BJ (cell line): Measurements from ENCODE around the gene MVB12A. TPM values are rescaled to one million over a fixed set of nuclear protein-coding genes. Genes with fewer than 3 reads are reported as not detected.

Source experiments
- CTCF ChIA-PET: fragments of 350-600 bp; formaldehyde crosslinking; extraction: SDS; loops from one replicate; lab custom pipeline; 2021; ENCODE audit warnings: antibody characterized with exemption, inconsistent platforms; lab: Yijun Ruan, JAX
- POLR2A ChIA-PET: fragments of 300-600 bp; sonication (Branson Sonifier 250); formaldehyde crosslinking; extraction: SDS; loops from one replicate; lab custom pipeline; 2021; ENCODE audit warnings: antibody characterized with exemption; lab: Charles Lee
- DNase-seq: peaks from one replicate; pipeline ENCODE4 v3.0.0-alpha.2; 2011; ENCODE audit warnings: low read depth
- H3K27me3 ChIP-seq: 2 replicates; pipeline ENCODE4 v1.6.0; 2011; ENCODE audit warnings: low read length; ENCODE audit not compliant: control insufficient read depth, insufficient read depth
- H3K36me3 ChIP-seq: 2 replicates; pipeline ENCODE4 v1.5.1; 2011; ENCODE audit warnings: low read length; ENCODE audit not compliant: control insufficient read depth, insufficient read depth
- H3K4me3 ChIP-seq: 2 replicates; pipeline ENCODE4 v1.5.1; 2011; ENCODE audit warnings: low read depth, mild to moderate bottlenecking, control low read depth, low read length
- CTCF ChIP-seq: IDR thresholded peaks from 2 replicates; pipeline ENCODE4 v1.5.1; 2011; ENCODE audit warnings: low read depth, mild to moderate bottlenecking, control low read depth, inconsistent platforms, low read length, moderate library complexity; ENCODE audit not compliant: insufficient read depth
- polyA plus RNA-seq: library from polyadenylated mRNA; depleted of rRNA; stranded (reverse); fragments of >200 nt; gene quantifications from 2 replicates; pipeline ENCODE4 v1.2.3, GENCODE V29; 2011

MVB12A gene
- polyA plus RNA-seq, 1 experiment = 47.3 TPM

DNA sequence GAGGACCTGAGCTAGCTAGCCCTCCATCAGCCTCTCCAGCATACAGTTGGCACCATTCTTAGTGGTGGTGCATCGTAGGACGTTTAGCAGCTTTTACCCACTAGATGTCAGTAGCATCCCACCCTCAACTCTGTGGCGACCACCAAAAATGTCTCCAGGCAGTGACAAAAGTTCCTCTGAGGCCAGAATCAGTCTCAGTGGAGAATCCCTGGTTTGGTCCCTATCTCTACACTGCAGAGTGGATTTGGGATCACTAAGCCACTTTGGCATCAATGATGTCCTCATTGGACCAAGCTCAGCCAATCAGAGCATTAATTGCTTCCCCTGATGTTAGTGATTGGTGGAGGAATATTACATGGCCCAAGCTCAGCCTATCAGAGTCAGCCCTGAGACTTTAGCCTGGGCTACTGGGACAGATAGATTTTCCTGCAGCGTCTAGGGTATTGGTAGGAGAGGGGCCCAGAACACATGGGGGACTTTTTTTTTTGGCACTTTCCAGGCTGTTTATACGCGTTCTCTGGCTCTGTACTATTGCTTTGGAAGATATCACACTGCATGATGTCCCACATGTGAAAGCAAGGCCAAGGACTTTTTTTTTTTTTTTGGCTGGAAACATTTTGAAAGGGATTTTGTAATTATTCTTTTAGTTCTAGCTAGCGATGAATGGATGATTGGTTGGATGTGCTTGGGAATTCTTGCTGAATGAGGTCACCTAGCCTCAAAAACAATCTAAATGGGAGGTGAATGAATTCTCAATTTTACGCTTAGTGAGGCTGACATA is 21.6 kb downstream of the MVB12A start:
- ChIA-PET POLR2A (interaction anchor here (0.7 kb wide), 1 partner anchor 15 kb away, joined by 4 read pairs; no protein-coding TSS in a partner anchor), CTCF (interaction anchor here (0.7 to 1.6 kb wide), 9 partner anchors 13 to 418 kb away, joined by 3 to 6 read pairs (median 4); partner anchors contain the start of genes CCDC194, MVB12A and RPL18A)
- TF ChIP-seq CTCF = peak; percentile 42
- Histone ChIP-seq H3K36me3 (no peaks in the 10 kb centered on the region), H3K27me3 (peaks cover 3% of the 10 kb centered on the region), H3K4me3 (no peak overlapping the region)
- no peak for DNase-seq

GRCh38 chr19:17445526-17446165 is 25.8 kb downstream of the MVB12A start:
- TF ChIP-seq CTCF = no peak
- CTCF ChIA-PET = interaction anchor here (1.1 kb wide), 1 partner anchor 13 kb away, joined by 3 read pairs; no protein-coding TSS in a partner anchor
- Histone ChIP-seq H3K36me3 (no peaks in the 10 kb centered on the region), H3K4me3 (no peak overlapping the region), H3K27me3 (peaks cover 12% of the 10 kb centered on the region)
- POLR2A ChIA-PET = no interaction called here
- DNase-seq = no peak

DNA sequence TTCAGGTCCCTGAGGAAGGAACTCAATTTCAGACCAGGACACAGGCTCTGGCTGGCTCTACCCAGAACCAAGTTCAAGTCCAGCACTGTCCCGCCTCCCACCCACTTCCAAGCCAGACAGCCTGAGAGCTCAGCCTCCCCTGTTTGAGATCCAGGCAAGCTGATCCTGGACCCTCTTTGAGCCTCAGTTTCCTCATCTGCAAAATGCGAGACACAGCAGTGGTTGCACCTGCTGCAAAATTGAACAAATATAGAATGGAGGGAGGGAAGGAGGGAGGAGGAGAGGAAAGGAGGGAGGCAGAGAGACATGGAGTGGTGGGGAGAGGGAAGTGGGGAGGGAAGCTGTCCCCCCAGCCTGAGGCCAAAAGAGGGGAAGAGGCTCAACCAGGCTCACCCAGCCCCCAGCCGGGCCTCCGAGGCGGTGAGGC is 27.9 kb downstream of the MVB12A start:
- no peak for TF ChIP-seq CTCF
- CTCF ChIA-PET = interaction anchor here (0.8 to 1.9 kb wide), 8 partner anchors 14 to 53 kb away, joined by 3 to 6 read pairs (median 4); no protein-coding TSS in a partner anchor
- H3K36me3 ChIP-seq = no peaks in the 10 kb centered on the region
- peaks cover 12% of the 10 kb centered on the region for H3K27me3 ChIP-seq
- no peak overlapping the region for H3K4me3 ChIP-seq
- DNase-seq = no peak
- POLR2A ChIA-PET = no interaction called here

GRCh38 chr19:17448131-17448967 is 28.5 kb downstream of the MVB12A start, which contains the start of gene TMEM221:
Gene TMEM221, minus strand, starts transcription at chr19:17448668. Its CDS starts 206 bp downstream, at chr19:17448462.
- TF ChIP-seq CTCF = peak; percentile 62
- H3K36me3 ChIP-seq = no peaks in the 10 kb centered on the region
- CTCF ChIA-PET = interaction anchor here (0.8 to 2.0 kb wide), 12 partner anchors 11 to 327 kb away, joined by 3 to 6 read pairs (median 4); no protein-coding TSS in a partner anchor
- peak within 1 kb of the TSS; percentile 35 for H3K4me3 ChIP-seq
- POLR2A ChIA-PET = no interaction called here
- DNase-seq = no peak
- peaks cover 12% of the 10 kb centered on the region for H3K27me3 ChIP-seq
